ENCODE measurements around the gene CCN5. TPM values are rescaled to one million over a fixed set of nuclear protein-coding genes. Genes with fewer than 3 reads are reported as not detected.

CCN5 gene
- total RNA-seq, 3 donors from 2014 or later = 16.1 to 1,283 (median 39.0) TPM

DNA sequence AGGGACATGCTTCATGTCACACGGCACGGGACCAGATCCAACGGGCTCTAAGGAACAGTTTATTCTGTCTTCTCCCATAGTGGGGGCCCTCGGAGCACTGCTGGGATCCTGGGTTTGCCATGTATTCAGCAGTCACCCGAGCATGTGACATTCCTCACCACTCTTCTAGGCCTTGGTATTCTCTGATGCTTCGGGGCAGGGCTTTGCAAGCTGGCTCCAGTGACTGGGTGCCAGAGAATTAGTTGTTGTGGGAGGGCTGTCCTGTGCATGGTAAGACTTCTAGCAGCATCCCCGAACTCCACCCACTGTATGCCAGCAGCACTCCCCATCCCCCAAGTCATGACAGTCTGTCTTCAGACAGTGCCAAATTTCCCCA is 5.4 kb downstream of the CCN5 start:
- no peak for TF ChIP-seq POLR2A (IDR thresholded peaks at IDR 0.05)
- intact Hi-C loops (cut with DNase I; ENCODE audit: low total_unique reads) = loop anchor here (5.0 kb wide), 1 partner anchor 697 kb away; the partner anchor contains the start of gene PIGT
- Histone ChIP-seq H3K36me3 (no peaks in the 10 kb centered on the region), H3K4me3 (peak overlapping the region in 1 of 3 donors; percentile 58), H3K9me3 (no peaks in the 10 kb centered on the region), H3K4me1 (peaks cover 3 to 13% of the 10 kb centered on the region in 2 donors), H3K27me3 (no peaks in the 10 kb centered on the region), H3K27ac (peak overlapping the region; percentile 56 to 69)
- DNase-seq (ENCODE audit: low spot score in 2 of 2) = peak in 1 of 2 donors; percentile 83

DNA sequence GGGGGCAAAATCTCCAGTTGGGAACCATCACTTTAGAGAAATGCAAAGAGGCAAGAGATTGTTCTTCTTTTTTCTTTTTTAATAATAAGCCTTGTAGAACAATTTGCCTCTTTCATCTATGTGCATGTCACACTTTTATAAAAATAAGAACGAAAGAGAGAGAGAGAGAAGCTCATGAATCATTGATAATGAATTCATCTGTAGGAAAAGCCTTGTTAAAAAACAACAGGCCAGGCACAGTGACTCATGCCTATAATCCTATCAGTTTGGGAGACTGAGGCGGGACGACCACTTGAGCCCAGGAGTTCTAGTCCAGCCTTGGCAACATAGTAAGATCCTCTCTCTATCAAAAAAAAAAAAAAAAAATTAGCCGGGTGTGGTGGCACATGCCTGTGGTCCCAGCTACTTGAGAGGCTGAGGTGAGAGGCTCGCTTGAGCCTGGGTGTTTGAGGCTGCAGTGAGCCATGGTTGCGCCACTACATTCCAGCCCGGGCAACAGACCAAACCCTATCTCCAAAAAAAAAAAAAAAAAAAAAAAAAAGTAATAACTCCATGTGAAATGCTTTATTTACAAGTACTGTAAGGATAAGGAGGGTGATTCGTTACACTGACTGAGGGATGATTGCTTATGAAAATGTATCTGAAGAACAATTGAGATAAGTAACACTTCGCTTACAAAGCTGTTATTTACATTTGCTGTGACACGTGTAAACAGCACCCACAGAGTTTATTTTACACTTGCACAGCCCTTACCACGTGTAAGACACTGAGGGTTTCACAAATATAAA is 6.0 kb downstream of the CCN5 start:
- no peak overlapping the region for H3K4me3 ChIP-seq
- no peaks in the 10 kb centered on the region for H3K27me3 ChIP-seq
- H3K27ac ChIP-seq = peak overlapping the region; percentile 56 to 69
- no peak for TF ChIP-seq POLR2A (IDR thresholded peaks at IDR 0.05)
- TF ChIP-seq, protein P1, sequence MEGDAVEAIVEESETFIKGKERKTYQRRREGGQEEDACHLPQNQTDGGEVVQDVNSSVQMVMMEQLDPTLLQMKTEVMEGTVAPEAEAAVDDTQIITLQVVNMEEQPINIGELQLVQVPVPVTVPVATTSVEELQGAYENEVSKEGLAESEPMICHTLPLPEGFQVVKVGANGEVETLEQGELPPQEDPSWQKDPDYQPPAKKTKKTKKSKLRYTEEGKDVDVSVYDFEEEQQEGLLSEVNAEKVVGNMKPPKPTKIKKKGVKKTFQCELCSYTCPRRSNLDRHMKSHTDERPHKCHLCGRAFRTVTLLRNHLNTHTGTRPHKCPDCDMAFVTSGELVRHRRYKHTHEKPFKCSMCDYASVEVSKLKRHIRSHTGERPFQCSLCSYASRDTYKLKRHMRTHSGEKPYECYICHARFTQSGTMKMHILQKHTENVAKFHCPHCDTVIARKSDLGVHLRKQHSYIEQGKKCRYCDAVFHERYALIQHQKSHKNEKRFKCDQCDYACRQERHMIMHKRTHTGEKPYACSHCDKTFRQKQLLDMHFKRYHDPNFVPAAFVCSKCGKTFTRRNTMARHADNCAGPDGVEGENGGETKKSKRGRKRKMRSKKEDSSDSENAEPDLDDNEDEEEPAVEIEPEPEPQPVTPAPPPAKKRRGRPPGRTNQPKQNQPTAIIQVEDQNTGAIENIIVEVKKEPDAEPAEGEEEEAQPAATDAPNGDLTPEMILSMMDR (IDR thresholded peaks at IDR 0.05) = no peak
- no peak for TF ChIP-seq POLR2AphosphoS5 (IDR thresholded peaks at IDR 0.05)
- intact Hi-C loops (cut with DNase I; ENCODE audit: low total_unique reads) = loop anchor here (5.0 kb wide), 1 partner anchor 696 kb away; the partner anchor contains the start of gene PIGT
- H3K9me3 ChIP-seq = no peaks in the 10 kb centered on the region
- no peaks in the 10 kb centered on the region for H3K36me3 ChIP-seq
- DNase-seq (ENCODE audit: low spot score in 2 of 2) = peak in 1 of 2 donors; percentile 59
- H3K4me1 ChIP-seq = peaks cover under 1 to 7% of the 10 kb centered on the region in 2 donors

DNA sequence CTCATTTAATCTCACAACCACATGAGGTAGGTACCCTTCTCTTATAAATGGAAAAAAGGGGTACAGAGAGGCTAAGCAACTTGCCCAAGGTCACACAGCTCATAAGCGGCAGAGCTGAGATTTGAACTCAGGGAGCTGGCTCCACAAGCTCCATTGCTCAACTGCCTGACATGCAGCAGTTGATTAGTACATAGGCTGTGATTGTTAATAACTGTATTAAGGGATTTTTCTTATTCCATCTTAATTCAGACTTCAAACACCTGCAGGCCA is 6.6 kb downstream of the CCN5 start:
- Histone ChIP-seq H3K27ac (no peak overlapping the region), H3K4me1 (peaks cover 0 to 2% of the 10 kb centered on the region in 2 donors), H3K36me3 (no peaks in the 10 kb centered on the region), H3K27me3 (no peaks in the 10 kb centered on the region), H3K9me3 (no peaks in the 10 kb centered on the region), H3K4me3 (no peak overlapping the region)
- intact Hi-C loops (cut with DNase I; ENCODE audit: low total_unique reads) = loop anchor here (5.0 kb wide), 1 partner anchor 696 kb away; the partner anchor contains the start of gene PIGT
- DNase-seq (ENCODE audit: low spot score in 2 of 2) = no peak
- TF ChIP-seq POLR2AphosphoS5 (IDR thresholded peaks at IDR 0.05) (no peak), POLR2A (IDR thresholded peaks at IDR 0.05) (no peak)
- TF ChIP-seq, protein P1 (IDR thresholded peaks at IDR 0.05) = no peak

DNA sequence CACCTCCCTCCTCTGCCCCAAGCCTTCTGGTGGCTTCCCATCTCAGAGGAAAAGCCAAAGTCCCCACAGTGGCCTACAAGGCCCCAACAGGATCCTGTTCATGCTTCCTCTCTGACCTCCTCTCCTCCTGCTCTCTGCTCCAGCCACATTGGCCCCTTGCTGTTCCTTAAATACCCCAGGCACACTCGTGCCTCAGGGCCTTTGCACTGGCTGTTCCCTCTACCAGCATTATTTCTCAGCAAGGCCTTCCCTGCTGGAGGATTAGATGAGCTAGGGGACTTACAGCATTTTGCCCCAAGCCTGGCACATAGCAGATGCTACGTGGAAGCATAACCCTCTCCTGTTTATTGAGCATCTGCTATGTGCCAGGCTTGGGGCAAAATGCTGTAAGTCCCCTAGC is 7.8 kb downstream of the CCN5 start:
- Histone ChIP-seq H3K9me3 (no peaks in the 10 kb centered on the region), H3K27me3 (no peaks in the 10 kb centered on the region), H3K36me3 (no peaks in the 10 kb centered on the region), H3K4me1 (no peaks in the 10 kb centered on the region), H3K4me3 (no peak overlapping the region), H3K27ac (peak overlapping the region in 1 of 2 donors; percentile 8)
- intact Hi-C loops (cut with DNase I; ENCODE audit: low total_unique reads) = loop anchor here (5.0 kb wide), 1 partner anchor 694 kb away; the partner anchor contains the start of gene PIGT
- no peak for DNase-seq (ENCODE audit: low spot score in 2 of 2)
- TF ChIP-seq, protein P1 (IDR thresholded peaks at IDR 0.05) = no peak
- TF ChIP-seq POLR2A (IDR thresholded peaks at IDR 0.05) (no peak), POLR2AphosphoS5 (IDR thresholded peaks at IDR 0.05) (no peak)

DNA sequence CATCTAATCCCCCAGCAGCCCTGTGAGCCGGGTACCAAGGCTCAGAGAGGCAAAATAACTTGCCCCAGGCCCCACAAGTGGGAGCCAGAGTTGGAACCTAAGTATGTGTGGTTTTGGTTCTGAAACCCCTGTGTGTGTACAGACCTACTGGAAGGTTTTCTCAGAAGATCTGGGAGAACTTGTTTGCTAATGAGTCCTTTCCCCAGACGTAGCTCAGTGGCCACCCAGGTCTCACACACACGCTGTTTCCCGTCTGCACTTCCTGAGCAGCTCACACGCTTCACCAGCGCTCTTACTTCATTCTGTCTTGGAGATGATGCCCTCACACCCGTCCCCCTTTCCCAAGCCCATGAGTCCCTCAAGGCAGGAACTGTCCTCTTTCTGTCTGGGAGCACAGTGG is 8.2 kb downstream of the CCN5 start:
- H3K4me1 ChIP-seq = no peaks in the 10 kb centered on the region
- no peaks in the 10 kb centered on the region for H3K27me3 ChIP-seq
- no peak overlapping the region for H3K4me3 ChIP-seq
- DNase-seq (ENCODE audit: low spot score in 2 of 2) = no peak
- no peak for TF ChIP-seq POLR2AphosphoS5 (IDR thresholded peaks at IDR 0.05)
- TF ChIP-seq, protein P1 (IDR thresholded peaks at IDR 0.05) = no peak
- no peak for TF ChIP-seq POLR2A (IDR thresholded peaks at IDR 0.05)
- H3K27ac ChIP-seq = no peak overlapping the region
- H3K36me3 ChIP-seq = no peaks in the 10 kb centered on the region
- H3K9me3 ChIP-seq = no peaks in the 10 kb centered on the region
- intact Hi-C loops (cut with DNase I; ENCODE audit: low total_unique reads) = loop anchor here (5.0 kb wide), 1 partner anchor 694 kb away; the partner anchor contains the start of gene PIGT

Data from breast epithelium (tissue), 4 donors.